HCT116 (cell line): ENCODE data around the gene PHF14. TPM values are rescaled to one million over a fixed set of nuclear protein-coding genes. Genes with fewer than 3 reads are reported as not detected.

Experiments
- ATAC-seq: fragments of 200-7000 bp; cut with Tn5 transposase; 2 replicates; pipeline ENCODE4 v1.9.1; 2020; ENCODE audit warnings: mild to moderate bottlenecking, moderate library complexity
- BruUV-seq: library from RNA; stranded (reverse); fragments of 400-500 nt; replicated peaks from 2 replicates; lab custom pipeline; 2021; lab: Mats Ljungman, UMichigan
- CTCF ChIA-PET: fragments of 300-600 bp; sonication (Branson Sonifier 250); formaldehyde crosslinking; loops from one replicate; lab custom pipeline; 2021; ENCODE audit warnings: antibody characterized with exemption; lab: Charles Lee
- POLR2A ChIA-PET: fragments of 300-600, 350-600 bp; sonication (Branson Sonifier 250); formaldehyde crosslinking; loops from one replicate; lab custom pipeline; 2021; ENCODE audit warnings: antibody characterized with exemption; lab: Charles Lee
- RAD21 ChIA-PET, 2 experiments: fragments of 300-600 bp; sonication (Branson Sonifier 250); formaldehyde crosslinking; loops; one replicate each; lab custom pipeline; 2023; ENCODE audit warnings: low total read pairs in 2 of 2; ENCODE audit not compliant: uncharacterized antibody in 2 of 2, unreplicated experiment in 2 of 2, low non-redundant PET in 1 of 2; lab: Charles Lee
- DNase-seq: peaks from one replicate; pipeline ENCODE4 v3.0.0-alpha.2; 2010; ENCODE audit warnings: low read depth, low spot score
- H2AFZ ChIP-seq: fragments of 200-600 bp; shearing (Covaris generic), sonication (generic); 2 replicates; pipeline ENCODE4 v1.6.1; 2017; ENCODE audit warnings: low read depth, mixed run types, mixed read lengths, antibody characterized with exemption, low read length; ENCODE audit not compliant: poor library complexity, severe bottlenecking
- H3K27ac ChIP-seq: 2 replicates; pipeline ENCODE4 v1.5.1; 2012; ENCODE audit warnings: low read depth, low read length
- H3K27me3 ChIP-seq: fragments of 200-600 bp; sonication (generic); 2 replicates; pipeline ENCODE4 v1.6.1; 2016; ENCODE audit warnings: mixed run types, low read length, mixed read lengths; ENCODE audit not compliant: insufficient read depth
- H3K36me3 ChIP-seq, 2 experiments: fragments of 200-500 bp in 1 of 2; fragments of 200-600 bp in 1 of 2; sonication (Bioruptor generic) in 1 of 2; sonication (generic) in 1 of 2; 2 replicates each; pipeline versions ENCODE4 v1.5.1 to v1.6.1; 2014 to 2016; ENCODE audit warnings: low read length in 2 of 2, inconsistent platforms in 1 of 2, mixed read lengths in 1 of 2, mixed run types in 1 of 2; ENCODE audit not compliant: insufficient read depth in 2 of 2, control insufficient read depth in 1 of 2
- H3K4me1 ChIP-seq, 2 experiments: fragments of 200-600 bp in 1 of 2; sonication (generic) in 1 of 2; 2 replicates each; pipeline versions ENCODE4 v1.5.1 to v1.6.1; 2012 to 2017; ENCODE audit warnings: low read length in 2 of 2, inconsistent platforms in 1 of 2, mild to moderate bottlenecking in 1 of 2, mixed read lengths in 1 of 2, mixed run types in 1 of 2, moderate library complexity in 1 of 2; ENCODE audit not compliant: insufficient read depth in 2 of 2, control insufficient read depth in 1 of 2
- H3K4me2 ChIP-seq: fragments of 200-600 bp; sonication (generic); 2 replicates; pipeline ENCODE4 v1.6.1; 2017; ENCODE audit warnings: mixed run types, low read length, mixed read lengths
- H3K4me3 ChIP-seq, 2 experiments: fragments of 200-600 bp in 1 of 2; sonication (generic) in 1 of 2; replicated peaks in 1 of 2; 2 replicates each; pipeline ENCODE4 v1.5.1; 2011 to 2016; ENCODE audit warnings: low read length in 2 of 2, control low read depth in 1 of 2, low read depth in 1 of 2, mild to moderate bottlenecking in 1 of 2, mixed read lengths in 1 of 2, mixed run types in 1 of 2
- H3K79me2 ChIP-seq: fragments of 200-600 bp; sonication (generic); 2 replicates; pipeline ENCODE4 v1.6.1; 2017; ENCODE audit warnings: mild to moderate bottlenecking, mixed run types, low read length, moderate library complexity, mixed read lengths; ENCODE audit not compliant: insufficient read depth
- H3K9ac ChIP-seq: fragments of 200-600 bp; sonication (generic); 2 replicates; pipeline ENCODE4 v1.6.1; 2016; ENCODE audit warnings: low read length, mixed read lengths
- H3K9me2 ChIP-seq: fragments of 200-600 bp; sonication (generic), shearing (Covaris generic); 2 replicates; pipeline ENCODE4 v1.6.1; 2017; ENCODE audit warnings: mixed run types, mild to moderate bottlenecking, moderate library complexity; ENCODE audit not compliant: insufficient read depth
- H3K9me3 ChIP-seq, 2 experiments: fragments of 200-500 bp in 1 of 2; fragments of 200-600 bp in 1 of 2; sonication (Bioruptor generic) in 1 of 2; sonication (generic) in 1 of 2; 2 replicates each; pipeline ENCODE4 v1.6.1; 2014 to 2017; ENCODE audit warnings: low read length in 2 of 2, mixed read lengths in 2 of 2, inconsistent platforms in 1 of 2, low read depth in 1 of 2, mild to moderate bottlenecking in 1 of 2, mixed run types in 1 of 2, moderate library complexity in 1 of 2; ENCODE audit not compliant: control insufficient read depth in 1 of 2, insufficient read depth in 1 of 2
- H4K20me1 ChIP-seq: fragments of 200-600 bp; sonication (generic), shearing (Covaris generic); 2 replicates; pipeline ENCODE4 v1.6.1; 2017; ENCODE audit warnings: mixed run types, mild to moderate bottlenecking, moderate library complexity; ENCODE audit not compliant: insufficient read depth
- ATF3 ChIP-seq: IDR thresholded peaks from 2 replicates; pipeline ENCODE4 v1.6.1; 2012
- CEBPB ChIP-seq: IDR thresholded peaks from 2 replicates; pipeline ENCODE4 v1.6.1; 2012; ENCODE audit warnings: low read depth
- CTCF ChIP-seq, 3 experiments: fragments of 200-600 bp in 1 of 3; sonication (generic) in 1 of 3; IDR thresholded peaks in 2 of 3; conservative IDR thresholded peaks in 1 of 3; 2 replicates each; pipeline ENCODE4 v1.5.1; 2012 to 2017; ENCODE audit warnings: low read depth in 2 of 3, low read length in 2 of 3, antibody characterized with exemption in 1 of 3, borderline replicate concordance in 1 of 3, control low read depth in 1 of 3, mild to moderate bottlenecking in 1 of 3, mixed read lengths in 1 of 3, mixed run types in 1 of 3, moderate library complexity in 1 of 3; ENCODE audit not compliant: insufficient read depth in 1 of 3
- EGR1 ChIP-seq: IDR thresholded peaks from 2 replicates; pipeline ENCODE4 v1.6.1; 2012; ENCODE audit warnings: low read depth
- FOSL1 ChIP-seq: IDR thresholded peaks from 2 replicates; pipeline ENCODE4 v1.6.1; 2012; ENCODE audit warnings: low read depth
- REST ChIP-seq: IDR thresholded peaks from 2 replicates; pipeline ENCODE4 v1.6.1; 2012; ENCODE audit warnings: low read depth
- SP1 ChIP-seq: IDR thresholded peaks from 2 replicates; pipeline ENCODE4 v1.6.1; 2012; ENCODE audit warnings: low read depth
- SRF ChIP-seq: IDR thresholded peaks from 2 replicates; pipeline ENCODE4 v1.6.1; 2012; ENCODE audit warnings: low read depth
- YY1 ChIP-seq: IDR thresholded peaks from 2 replicates; pipeline ENCODE4 v1.6.1; 2011; ENCODE audit warnings: low read length, low read depth, moderate library complexity, mild to moderate bottlenecking; ENCODE audit not compliant: insufficient replicate concordance; ENCODE audit errors: extremely low read depth
- ZBTB33 ChIP-seq: IDR thresholded peaks from 2 replicates; pipeline ENCODE4 v1.6.1; 2011; ENCODE audit warnings: mild to moderate bottlenecking, low read length, moderate library complexity; ENCODE audit not compliant: insufficient replicate concordance; ENCODE audit errors: extremely low read depth
- ZFX ChIP-seq: fragments of 450-650 bp; IDR thresholded peaks from 2 replicates; pipeline ENCODE4 v1.6.1; 2017
- intact Hi-C: fragments of 100-400 bp; cut with micrococcal nuclease; formaldehyde crosslinking; loops from 2 replicates; pipeline ENCODE4 v1.10.0; 2022
- total RNA-seq: library from RNA; stranded (reverse); gene quantifications from one replicate; pipeline ENCODE4 v1.2.1, GENCODE V29; 2021; ENCODE audit not compliant: unreplicated experiment

The PHF14 gene
- total RNA-seq, 1 experiment from 2014 or later: 13.8 TPM

- no peak for TF ChIP-seq REST
- no peak for TF ChIP-seq FOSL1
- no peak for TF ChIP-seq ZBTB33
- TF ChIP-seq, all 23 proteins: peak for 0
Measured at GRCh38 chr7:10934292-10934691, 39.4 kb upstream of the PHF14 start (continued).

GRCh38 chr7:10939237-10939910, 34.3 kb upstream of the PHF14 start:
- H3K9ac ChIP-seq: peak overlapping the region; percentile 79
- no peaks in the 10 kb centered on the region for H4K20me1 ChIP-seq
- H3K27me3 ChIP-seq: 0 out of 2 replicates have a peak, but pooled peaks cover 9% of the 10 kb centered on the region
- peaks cover 11 to 14% of the 10 kb centered on the region in 2 experiments; a peak in 3 of 4 replicates for H3K36me3 ChIP-seq
- TSS peak; percentile 59 for BruUV-seq
- POLR2A ChIA-PET: interaction anchor here (0.7 to 1.4 kb wide), 4 partner anchors 9 to 273 kb away, joined by 3 to 12 read pairs (median 3); no protein-coding TSS in a partner anchor
- no peak for DNase-seq
- intact Hi-C loops: no loop called here
- peak overlapping the region; percentile 83 for H3K27ac ChIP-seq
- peak; percentile 61 for ATAC-seq
- peak overlapping the region; percentile 85 to 96 for H3K4me3 ChIP-seq
- H3K4me1 ChIP-seq: peaks cover 15 to 16% of the 10 kb centered on the region in 2 experiments
- H3K9me3 ChIP-seq: no peaks in the 10 kb centered on the region
- H2AFZ ChIP-seq: peak overlapping the region; percentile 18
- H3K9me2 ChIP-seq: no peaks in the 10 kb centered on the region
- TF ChIP-seq EGR1 (no peak), YY1 (no peak), CEBPB (no peak), CTCF (IDR thresholded peaks at IDR 0.05 in 2 of 3, conservative IDR thresholded peaks at IDR 0.05 in 1 of 3; ENCODE audit: borderline replicate concordance in 1 of 3, insufficient read depth in 1 of 3, low read depth in 2 of 3, low read length in 2 of 3) (no peak), ATF3 (no peak), SRF (no peak), ZBTB33 (no peak), SP1 (no peak), ZFX (no peak)
- TF ChIP-seq, all 23 proteins: peak for 0
- H3K79me2 ChIP-seq: peaks cover 50% of the 10 kb centered on the region
- RAD21 ChIA-PET: no interaction called here
- peak overlapping the region; percentile 83 for H3K4me2 ChIP-seq
- CTCF ChIA-PET: interaction anchor here (2.0 kb wide), 1 partner anchor 272 kb away, joined by 5 read pairs; no protein-coding TSS in a partner anchor
